ENCODE data around the gene TMEM168. TPM values are rescaled to one million over a fixed set of nuclear protein-coding genes. Genes with fewer than 3 reads are reported as not detected.

The TMEM168 gene
- total and polyA plus RNA-seq, 2 of the 13 experiments (the other 11 are each of a cell fraction or from before 2014, with no cell fraction given) = 8.7 to 15.7 TPM

GRCh38 chr7:112833082-112833481 lies 42.9 kb upstream of the TMEM168 start (continued):
- TF ChIP-seq, protein P1, sequence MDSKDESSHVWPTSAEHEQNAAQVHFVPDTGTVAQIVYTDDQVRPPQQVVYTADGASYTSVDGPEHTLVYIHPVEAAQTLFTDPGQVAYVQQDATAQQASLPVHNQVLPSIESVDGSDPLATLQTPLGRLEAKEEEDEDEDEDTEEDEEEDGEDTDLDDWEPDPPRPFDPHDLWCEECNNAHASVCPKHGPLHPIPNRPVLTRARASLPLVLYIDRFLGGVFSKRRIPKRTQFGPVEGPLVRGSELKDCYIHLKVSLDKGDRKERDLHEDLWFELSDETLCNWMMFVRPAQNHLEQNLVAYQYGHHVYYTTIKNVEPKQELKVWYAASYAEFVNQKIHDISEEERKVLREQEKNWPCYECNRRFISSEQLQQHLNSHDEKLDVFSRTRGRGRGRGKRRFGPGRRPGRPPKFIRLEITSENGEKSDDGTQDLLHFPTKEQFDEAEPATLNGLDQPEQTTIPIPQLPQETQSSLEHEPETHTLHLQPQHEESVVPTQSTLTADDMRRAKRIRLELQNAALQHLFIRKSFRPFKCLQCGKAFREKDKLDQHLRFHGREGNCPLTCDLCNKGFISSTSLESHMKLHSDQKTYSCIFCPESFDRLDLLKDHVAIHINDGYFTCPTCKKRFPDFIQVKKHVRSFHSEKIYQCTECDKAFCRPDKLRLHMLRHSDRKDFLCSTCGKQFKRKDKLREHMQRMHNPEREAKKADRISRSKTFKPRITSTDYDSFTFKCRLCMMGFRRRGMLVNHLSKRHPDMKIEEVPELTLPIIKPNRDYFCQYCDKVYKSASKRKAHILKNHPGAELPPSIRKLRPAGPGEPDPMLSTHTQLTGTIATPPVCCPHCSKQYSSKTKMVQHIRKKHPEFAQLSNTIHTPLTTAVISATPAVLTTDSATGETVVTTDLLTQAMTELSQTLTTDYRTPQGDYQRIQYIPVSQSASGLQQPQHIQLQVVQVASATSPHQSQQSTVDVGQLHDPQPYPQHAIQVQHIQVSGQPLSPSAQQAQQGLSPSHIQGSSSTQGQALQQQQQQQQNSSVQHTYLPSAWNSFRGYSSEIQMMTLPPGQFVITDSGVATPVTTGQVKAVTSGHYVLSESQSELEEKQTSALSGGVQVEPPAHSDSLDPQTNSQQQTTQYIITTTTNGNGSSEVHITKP (CRISPR knock-in tag; IDR thresholded peaks at IDR 0.05; ENCODE audit: low read depth) = no peak

DNA sequence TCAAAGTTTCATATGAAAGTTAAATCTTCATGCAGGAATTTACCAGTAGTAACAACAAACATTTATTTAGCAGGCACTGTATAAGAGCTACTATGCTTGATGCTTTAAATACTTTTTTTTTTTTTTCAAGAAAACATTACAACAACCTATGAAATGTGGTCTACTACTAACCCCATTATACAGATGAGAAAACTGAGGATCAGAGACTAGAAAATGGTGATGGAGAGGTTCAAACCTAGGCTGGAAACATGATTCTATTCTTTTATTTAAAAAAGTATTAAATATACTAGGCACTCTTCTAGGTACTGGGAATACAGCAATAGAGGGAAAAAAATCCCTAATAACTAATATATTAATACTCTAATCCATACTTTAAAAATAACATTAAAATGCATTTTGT lies 40.6 kb upstream of the TMEM168 start:
- in situ Hi-C loops (cut with HindIII; ENCODE audit: extremely low pct_ligation_motif_present, low pct_unique_long_range_greater_than_20kb) = no loop called here
- BruUV-seq (replicated peaks) = no TSS peak
- H3K27me3 ChIP-seq (ENCODE audit: control insufficient read depth in 1 of 2, insufficient read depth in 2 of 2, low read length in 2 of 2) = no peaks in the 10 kb centered on the region
- no peak overlapping the region for H3K27ac ChIP-seq (ENCODE audit: extremely low read length, insufficient read depth, low read length)
- POLR2A ChIA-PET = no interaction called here
- H3K9me3 ChIP-seq (ENCODE audit: low read length) = peaks cover 19% of the 10 kb centered on the region
- FAIRE-seq (no peak), ATAC-seq (no peak), DNase-seq (ENCODE audit: low spot score) (no peak)
- intact Hi-C loops (cut with micrococcal nuclease; ENCODE audit: unreplicated experiment) = no loop called here
- no peaks in the 10 kb centered on the region for H3K79me2 ChIP-seq (ENCODE audit: insufficient read depth, low read length)
- no peaks in the 10 kb centered on the region for H3K4me1 ChIP-seq (ENCODE audit: insufficient read depth, low read length)
- no peak overlapping the region for H2AFZ ChIP-seq (ENCODE audit: low read length)
- no peaks in the 10 kb centered on the region for H4K20me1 ChIP-seq (ENCODE audit: insufficient read depth, low read length)
- H3K4me2 ChIP-seq (ENCODE audit: low read depth, low read length) = no peak overlapping the region
- CTCF ChIA-PET (ENCODE audit: low intra/inter-chr PET ratio, low total read pairs) = no interaction called here
- H3K9ac ChIP-seq (ENCODE audit: insufficient read depth, low read depth, low read length) = no peak overlapping the region
- 0 out of 5 replicates have a peak, but pooled peaks cover 0 to 13% of the 10 kb centered on the region in 2 experiments for H3K36me3 ChIP-seq (replicated peaks in 1 of 2; ENCODE audit: control insufficient read depth in 1 of 2, insufficient read depth in 2 of 2, low read length in 2 of 2)
- no peak overlapping the region for H3K4me3 ChIP-seq (replicated peaks in 1 of 3; ENCODE audit: insufficient read depth in 1 of 3, low read depth in 2 of 3, low read length in 3 of 3)
- TF ChIP-seq PAX8 (CRISPR knock-in tag; IDR thresholded peaks at IDR 0.05; ENCODE audit: borderline replicate concordance) (no peak), ZNF629 (CRISPR knock-in tag; conservative IDR thresholded peaks at IDR 0.05) (peak; percentile 32; the same call in 1 of the 2 replicates)
